Hepatocyte (in vitro differentiated cells): ENCODE measurements around the gene ESR1.

Source experiments
- EZH2 ChIP-seq: fragments of 200-600 bp; sonication (generic); IDR thresholded peaks from 2 replicates; pipeline ENCODE4 v1.6.1; 2016; ENCODE audit warnings: antibody characterized with exemption, mild to moderate bottlenecking, borderline replicate concordance
- EZH2phosphoT487 ChIP-seq: fragments of 200-600 bp; sonication (generic); IDR thresholded peaks from one replicate; pipeline ENCODE4 v1.6.1; 2018; ENCODE audit warnings: antibody characterized with exemption, mild to moderate bottlenecking, low read depth, moderate library complexity; ENCODE audit not compliant: unreplicated experiment, severe bottlenecking
- TF ChIP-seq, protein P1 (sequence below): fragments of 200-600 bp; sonication (generic); IDR thresholded peaks from 2 replicates; pipeline ENCODE4 v1.5.1; 2016; ENCODE audit warnings: antibody characterized with exemption, mild to moderate bottlenecking; ENCODE audit not compliant: poor library complexity

DNA sequence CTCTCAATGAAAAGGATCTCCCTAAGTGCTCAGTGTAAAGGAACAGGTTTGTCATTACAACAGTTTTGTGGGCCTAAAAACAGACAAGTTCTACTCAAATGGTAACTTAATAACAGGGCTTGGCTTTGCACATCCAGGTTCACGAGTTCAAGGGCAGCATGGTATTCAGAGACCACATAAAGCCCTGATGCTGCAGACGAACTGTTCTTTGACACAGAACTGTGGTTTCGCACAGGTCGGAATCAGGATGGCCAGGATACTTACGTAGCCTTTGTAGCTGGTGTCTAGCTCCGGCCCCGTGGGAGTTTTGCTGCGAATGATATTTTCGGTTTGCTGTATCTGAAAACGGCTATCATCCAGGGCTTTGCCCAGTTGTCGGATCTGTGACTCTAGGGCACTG, 335.9 kb downstream of the ESR1 start:
- TF ChIP-seq, protein P1, sequence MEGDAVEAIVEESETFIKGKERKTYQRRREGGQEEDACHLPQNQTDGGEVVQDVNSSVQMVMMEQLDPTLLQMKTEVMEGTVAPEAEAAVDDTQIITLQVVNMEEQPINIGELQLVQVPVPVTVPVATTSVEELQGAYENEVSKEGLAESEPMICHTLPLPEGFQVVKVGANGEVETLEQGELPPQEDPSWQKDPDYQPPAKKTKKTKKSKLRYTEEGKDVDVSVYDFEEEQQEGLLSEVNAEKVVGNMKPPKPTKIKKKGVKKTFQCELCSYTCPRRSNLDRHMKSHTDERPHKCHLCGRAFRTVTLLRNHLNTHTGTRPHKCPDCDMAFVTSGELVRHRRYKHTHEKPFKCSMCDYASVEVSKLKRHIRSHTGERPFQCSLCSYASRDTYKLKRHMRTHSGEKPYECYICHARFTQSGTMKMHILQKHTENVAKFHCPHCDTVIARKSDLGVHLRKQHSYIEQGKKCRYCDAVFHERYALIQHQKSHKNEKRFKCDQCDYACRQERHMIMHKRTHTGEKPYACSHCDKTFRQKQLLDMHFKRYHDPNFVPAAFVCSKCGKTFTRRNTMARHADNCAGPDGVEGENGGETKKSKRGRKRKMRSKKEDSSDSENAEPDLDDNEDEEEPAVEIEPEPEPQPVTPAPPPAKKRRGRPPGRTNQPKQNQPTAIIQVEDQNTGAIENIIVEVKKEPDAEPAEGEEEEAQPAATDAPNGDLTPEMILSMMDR: no peak
- TF ChIP-seq EZH2phosphoT487 (no peak), EZH2 (no peak)
